ENCODE results near the gene DPH7. TPM values are rescaled to one million over a fixed set of nuclear protein-coding genes. Genes with fewer than 3 reads are reported as not detected.

The DPH7 gene
- total and polyA plus RNA-seq, 2 experiments from 2014 or later, result 28.3 to 36.9 TPM

DNA sequence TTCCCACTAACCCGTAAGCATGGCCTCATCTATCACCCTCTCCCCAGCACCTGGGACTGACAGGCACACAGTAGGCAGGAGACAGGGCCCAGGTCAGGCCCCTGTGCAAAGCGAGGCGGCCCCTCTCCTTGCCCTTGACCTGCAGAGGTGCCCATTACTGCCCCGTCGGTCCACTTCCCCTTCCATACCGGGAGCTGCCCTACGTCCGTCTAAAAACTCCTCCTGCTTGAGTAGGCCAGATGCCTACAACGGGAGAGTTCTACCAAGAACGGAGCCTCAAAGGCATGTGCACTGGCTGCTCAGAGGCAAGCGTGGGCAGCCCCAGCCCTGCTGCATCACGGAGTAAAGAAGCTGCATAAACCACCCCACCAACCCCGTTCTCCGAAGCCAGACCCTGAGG is 4.6 kb upstream of the DPH7 start:
- WGBS (ENCODE audit: low lambda C conversion rate, missing lambda C conversion rate), result 89% methylated on average over 14 of the region's 14 CpGs
- H4K20me1 ChIP-seq (ENCODE audit: insufficient read depth, poor library complexity, severe bottlenecking), result peaks cover under 1% of the 10 kb centered on the region

GRCh38 chr9:137582286-137582860 is 3.6 kb upstream of the DPH7 start:
- H3K4me2 ChIP-seq, result no peak overlapping the region
- DNase-seq (ENCODE audit: low spot score), result no peak
- H2AFZ ChIP-seq, result no peak overlapping the region
- H3K4me3 ChIP-seq, result no peak overlapping the region
- 92% methylated on average over 20 of the region's 20 CpGs for WGBS (ENCODE audit: low lambda C conversion rate, missing lambda C conversion rate)
- no peaks in the 10 kb centered on the region for H3K36me3 ChIP-seq (replicated peaks; ENCODE audit: insufficient read depth, low read depth)
- peaks cover 9% of the 10 kb centered on the region for H3K4me1 ChIP-seq (ENCODE audit: insufficient read depth)
- H4K20me1 ChIP-seq (ENCODE audit: insufficient read depth, poor library complexity, severe bottlenecking), result no peaks in the 10 kb centered on the region
- no peaks in the 10 kb centered on the region for H3K9me3 ChIP-seq (ENCODE audit: low read depth)
- no peaks in the 10 kb centered on the region for H3K9me2 ChIP-seq (replicated peaks; ENCODE audit: insufficient read depth)
- no peaks in the 10 kb centered on the region for H3K27me3 ChIP-seq
- TF ChIP-seq, protein P1, sequence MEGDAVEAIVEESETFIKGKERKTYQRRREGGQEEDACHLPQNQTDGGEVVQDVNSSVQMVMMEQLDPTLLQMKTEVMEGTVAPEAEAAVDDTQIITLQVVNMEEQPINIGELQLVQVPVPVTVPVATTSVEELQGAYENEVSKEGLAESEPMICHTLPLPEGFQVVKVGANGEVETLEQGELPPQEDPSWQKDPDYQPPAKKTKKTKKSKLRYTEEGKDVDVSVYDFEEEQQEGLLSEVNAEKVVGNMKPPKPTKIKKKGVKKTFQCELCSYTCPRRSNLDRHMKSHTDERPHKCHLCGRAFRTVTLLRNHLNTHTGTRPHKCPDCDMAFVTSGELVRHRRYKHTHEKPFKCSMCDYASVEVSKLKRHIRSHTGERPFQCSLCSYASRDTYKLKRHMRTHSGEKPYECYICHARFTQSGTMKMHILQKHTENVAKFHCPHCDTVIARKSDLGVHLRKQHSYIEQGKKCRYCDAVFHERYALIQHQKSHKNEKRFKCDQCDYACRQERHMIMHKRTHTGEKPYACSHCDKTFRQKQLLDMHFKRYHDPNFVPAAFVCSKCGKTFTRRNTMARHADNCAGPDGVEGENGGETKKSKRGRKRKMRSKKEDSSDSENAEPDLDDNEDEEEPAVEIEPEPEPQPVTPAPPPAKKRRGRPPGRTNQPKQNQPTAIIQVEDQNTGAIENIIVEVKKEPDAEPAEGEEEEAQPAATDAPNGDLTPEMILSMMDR (IDR thresholded peaks at IDR 0.05; ENCODE audit: poor library complexity), result peak; percentile 29
- TF ChIP-seq EZH2phosphoT487 (IDR thresholded peaks at IDR 0.05; ENCODE audit: low read depth, severe bottlenecking, unreplicated experiment), result no peak
- H3K79me2 ChIP-seq, result peaks cover 18% of the 10 kb centered on the region
- no peak overlapping the region for H3K27ac ChIP-seq

More for the DNA sequence above, 4.6 kb upstream of the DPH7 start:
- H3K36me3 ChIP-seq (replicated peaks; ENCODE audit: insufficient read depth, low read depth), result no peaks in the 10 kb centered on the region
- no peak overlapping the region for H3K4me2 ChIP-seq
- DNase-seq (ENCODE audit: low spot score), result no peak
- H3K4me3 ChIP-seq, result no peak overlapping the region
- no peak overlapping the region for H3K27ac ChIP-seq
- H3K9me3 ChIP-seq (ENCODE audit: low read depth), result no peaks in the 10 kb centered on the region
- H3K79me2 ChIP-seq, result peaks cover 17% of the 10 kb centered on the region
- H2AFZ ChIP-seq, result no peak overlapping the region
- H3K27me3 ChIP-seq, result no peaks in the 10 kb centered on the region
- H3K4me1 ChIP-seq (ENCODE audit: insufficient read depth), result peaks cover 4% of the 10 kb centered on the region
- no peaks in the 10 kb centered on the region for H3K9me2 ChIP-seq (replicated peaks; ENCODE audit: insufficient read depth)
- no peak for TF ChIP-seq EZH2phosphoT487 (IDR thresholded peaks at IDR 0.05; ENCODE audit: low read depth, severe bottlenecking, unreplicated experiment)
- TF ChIP-seq EZH2 (IDR thresholded peaks at IDR 0.05; ENCODE audit: borderline replicate concordance), result no peak
- TF ChIP-seq, protein P1 (IDR thresholded peaks at IDR 0.05; ENCODE audit: poor library complexity), result no peak

- H2AFZ ChIP-seq, result no peak overlapping the region
- no peak for DNase-seq (ENCODE audit: low spot score)
- H3K4me3 ChIP-seq, result no peak overlapping the region
- no peak for TF ChIP-seq EZH2 (IDR thresholded peaks at IDR 0.05; ENCODE audit: borderline replicate concordance)
- no peak for TF ChIP-seq EZH2phosphoT487 (IDR thresholded peaks at IDR 0.05; ENCODE audit: low read depth, severe bottlenecking, unreplicated experiment)
- H3K9me2 ChIP-seq (replicated peaks; ENCODE audit: insufficient read depth), result no peaks in the 10 kb centered on the region
- no peak overlapping the region for H3K4me2 ChIP-seq
- no peaks in the 10 kb centered on the region for H4K20me1 ChIP-seq (ENCODE audit: insufficient read depth, poor library complexity, severe bottlenecking)
- H3K9me3 ChIP-seq (ENCODE audit: low read depth), result no peaks in the 10 kb centered on the region
- H3K79me2 ChIP-seq, result peaks cover 19% of the 10 kb centered on the region
- no peaks in the 10 kb centered on the region for H3K36me3 ChIP-seq (replicated peaks; ENCODE audit: insufficient read depth, low read depth)
- no peak overlapping the region for H3K27ac ChIP-seq
- WGBS (ENCODE audit: low lambda C conversion rate, missing lambda C conversion rate), result 95% methylated on average over 22 of the region's 22 CpGs
- H3K4me1 ChIP-seq (ENCODE audit: insufficient read depth), result peaks cover 15% of the 10 kb centered on the region
- no peaks in the 10 kb centered on the region for H3K27me3 ChIP-seq
Observed at GRCh38 chr9:137581361-137582285, 2.9 kb upstream of the DPH7 start.

GRCh38 chr9:137580954-137581322 is 2.2 kb upstream of the DPH7 start:
- H3K36me3 ChIP-seq (replicated peaks; ENCODE audit: insufficient read depth, low read depth), result no peaks in the 10 kb centered on the region
- H3K9me2 ChIP-seq (replicated peaks; ENCODE audit: insufficient read depth), result no peaks in the 10 kb centered on the region
- 95% methylated on average over 4 of the region's 4 CpGs for WGBS (ENCODE audit: low lambda C conversion rate, missing lambda C conversion rate)
- H3K27ac ChIP-seq, result no peak overlapping the region
- no peak overlapping the region for H3K4me2 ChIP-seq
- TF ChIP-seq EZH2phosphoT487 (IDR thresholded peaks at IDR 0.05; ENCODE audit: low read depth, severe bottlenecking, unreplicated experiment) (no peak), EZH2 (IDR thresholded peaks at IDR 0.05; ENCODE audit: borderline replicate concordance) (no peak)
- TF ChIP-seq, protein P1 (IDR thresholded peaks at IDR 0.05; ENCODE audit: poor library complexity), result no peak
- no peaks in the 10 kb centered on the region for H4K20me1 ChIP-seq (ENCODE audit: insufficient read depth, poor library complexity, severe bottlenecking)
- H3K27me3 ChIP-seq, result no peaks in the 10 kb centered on the region
- DNase-seq (ENCODE audit: low spot score), result no peak
- H3K4me3 ChIP-seq, result no peak overlapping the region
- H3K9me3 ChIP-seq (ENCODE audit: low read depth), result no peaks in the 10 kb centered on the region
- peaks cover 26% of the 10 kb centered on the region for H3K79me2 ChIP-seq
- H3K4me1 ChIP-seq (ENCODE audit: insufficient read depth), result peaks cover 15% of the 10 kb centered on the region
- no peak overlapping the region for H2AFZ ChIP-seq

Data from hepatocyte (in vitro differentiated cells).